ENCODE data around the gene UBASH3A.

DNA sequence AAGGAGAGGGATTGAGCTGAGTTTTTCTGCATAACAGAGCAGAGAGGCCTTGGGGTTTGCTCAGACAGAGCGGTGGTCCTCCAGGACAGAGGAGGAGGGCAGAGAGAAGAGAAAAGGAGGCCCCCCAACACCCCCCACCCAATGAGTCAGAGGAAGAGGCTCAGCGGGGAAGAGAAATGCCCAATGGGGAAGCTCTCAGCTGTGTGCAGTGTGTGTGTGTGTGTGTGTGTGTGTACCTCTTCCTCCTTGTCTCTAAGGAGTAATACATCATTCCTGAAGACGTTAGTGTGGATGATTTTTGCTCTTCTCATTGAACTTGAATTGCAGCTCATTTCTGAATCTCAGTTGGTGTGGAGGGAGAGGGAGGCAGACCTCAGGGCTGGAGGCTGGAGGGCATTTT lies 16.5 kb upstream of the UBASH3A start:
- TF ChIP-seq CTCF (IDR thresholded peaks at IDR 0.05) (no peak), GABPA (IDR thresholded peaks at IDR 0.05; ENCODE audit: low read depth) (no peak), POLR2AphosphoS5 (IDR thresholded peaks at IDR 0.05; ENCODE audit: low read depth, low read length) (no peak), RFX5 (IDR thresholded peaks at IDR 0.05; ENCODE audit: low read length) (no peak), EP300 (IDR thresholded peaks at IDR 0.05; ENCODE audit: borderline replicate concordance in 1 of 2, low read depth in 1 of 2, low read length in 1 of 2) (no peak), FOSL2 (IDR thresholded peaks at IDR 0.05; ENCODE audit: borderline replicate concordance, low read depth) (no peak), JUND (IDR thresholded peaks at IDR 0.05) (no peak), USF1 (IDR thresholded peaks at IDR 0.05; ENCODE audit: borderline replicate concordance, low read depth) (no peak)
